SK-N-SH treated with all-trans-retinoic acid at 6 μM for 48 hours (cell line): ENCODE results near the gene SCN2B.

Experiments
- ATAC-seq: fragments of 200-7000 bp; cut with Tn5 transposase; 3 replicates; pipeline ENCODE4 v1.9.1; 2020; ENCODE audit warnings: mild to moderate bottlenecking, moderate library complexity
- ARNTL ChIP-seq: fragments of 450-650 bp; formaldehyde crosslinking; IDR thresholded peaks from 2 replicates; pipeline ENCODE4 v1.5.0; 2020; ENCODE audit warnings: low read depth, mild to moderate bottlenecking, moderate library complexity, borderline replicate concordance
- BACH2 ChIP-seq: fragments of 250-450 bp; sonication (Bioruptor Pico); IDR thresholded peaks from 2 replicates; pipeline ENCODE4 v1.9.0; 2021; ENCODE audit warnings: mild to moderate bottlenecking, borderline replicate concordance
- CSDC2 ChIP-seq: fragments of 250-450 bp; sonication (Bioruptor Pico); IDR thresholded peaks from 2 replicates; pipeline ENCODE4 v1.5.0; 2020; ENCODE audit warnings: mild to moderate bottlenecking, moderate library complexity
- GLIS3 ChIP-seq: fragments of 250-450 bp; sonication (Bioruptor Pico); IDR thresholded peaks from 2 replicates; pipeline ENCODE4 v1.5.0; 2020; ENCODE audit warnings: mild to moderate bottlenecking, moderate library complexity
- ISL1 ChIP-seq: fragments of 250-450 bp; sonication (Bioruptor Pico); IDR thresholded peaks from 2 replicates; pipeline ENCODE4 v2.1.2; 2022; ENCODE audit warnings: mild to moderate bottlenecking, moderate library complexity
- OSR1 ChIP-seq: fragments of 250-450 bp; sonication (Bioruptor Pico); IDR thresholded peaks from 2 replicates; pipeline ENCODE4 v1.8.0; 2022; ENCODE audit warnings: moderate library complexity, mild to moderate bottlenecking, inconsistent platforms
- PPARA ChIP-seq: fragments of 250-450 bp; sonication (Bioruptor Pico); IDR thresholded peaks from 2 replicates; pipeline ENCODE4 v1.5.0; 2020; ENCODE audit warnings: mild to moderate bottlenecking, borderline replicate concordance
- SNAI2 ChIP-seq: fragments of 250-450 bp; sonication (Bioruptor Pico); IDR thresholded peaks from 2 replicates; pipeline ENCODE4 v1.5.0; 2020; ENCODE audit warnings: mild to moderate bottlenecking, moderate library complexity
- TCF4 ChIP-seq: fragments of 250-450 bp; sonication (Bioruptor Pico); IDR thresholded peaks from 2 replicates; pipeline ENCODE4 v1.8.0; 2021; ENCODE audit warnings: mild to moderate bottlenecking, moderate library complexity, borderline replicate concordance
- TOX ChIP-seq: fragments of 250-450 bp; sonication (Bioruptor Pico); IDR thresholded peaks from 2 replicates; pipeline ENCODE4 v1.8.0; 2021; ENCODE audit warnings: mild to moderate bottlenecking, moderate library complexity, borderline replicate concordance
- ZC3H10 ChIP-seq: fragments of 250-450 bp; sonication (Bioruptor Pico); IDR thresholded peaks from 2 replicates; pipeline ENCODE4 v1.5.1; 2021; ENCODE audit warnings: mild to moderate bottlenecking, moderate library complexity
- ZFP3 ChIP-seq: fragments of 250-450 bp; sonication (Bioruptor Pico); IDR thresholded peaks from 2 replicates; pipeline ENCODE4 v1.5.0; 2020; ENCODE audit warnings: mild to moderate bottlenecking, moderate library complexity
- ZFP30 ChIP-seq: fragments of 450-650 bp; formaldehyde crosslinking; IDR thresholded peaks from 2 replicates; pipeline ENCODE4 v1.5.0; 2022; ENCODE audit warnings: mild to moderate bottlenecking, moderate library complexity
- ZNF565 ChIP-seq: fragments of 450-650 bp; formaldehyde crosslinking; conservative IDR thresholded peaks from 2 replicates; pipeline ENCODE4 v1.5.0; 2020; ENCODE audit warnings: low read depth, mild to moderate bottlenecking, moderate library complexity
- TF ChIP-seq, protein P1 (sequence below): fragments of 250-450 bp; sonication (Bioruptor Pico); IDR thresholded peaks from 2 replicates; pipeline ENCODE4 v1.5.1; 2021; ENCODE audit warnings: mild to moderate bottlenecking, moderate library complexity
- TF ChIP-seq, protein P2 (sequence below): fragments of 250-450 bp; sonication (Bioruptor Pico); IDR thresholded peaks from 2 replicates; pipeline ENCODE4 v1.5.1; 2020; ENCODE audit warnings: low read depth, mild to moderate bottlenecking, moderate library complexity
- TF ChIP-seq, protein P3 (sequence below): fragments of 250-450 bp; sonication (Bioruptor Pico); IDR thresholded peaks from 2 replicates; pipeline ENCODE4 v1.5.0; 2020; ENCODE audit warnings: mild to moderate bottlenecking, moderate library complexity
- TF ChIP-seq, protein P4 (sequence below): fragments of 250-450 bp; sonication (Bioruptor Pico); IDR thresholded peaks from 2 replicates; pipeline ENCODE4 v1.8.0; 2020; ENCODE audit warnings: mild to moderate bottlenecking, moderate library complexity, borderline replicate concordance
- TF ChIP-seq, protein P5 (sequence below): fragments of 250-450 bp; sonication (Bioruptor Pico); IDR thresholded peaks from 2 replicates; pipeline ENCODE4 v1.8.0; 2021; ENCODE audit warnings: low read depth, mild to moderate bottlenecking, moderate library complexity, borderline replicate concordance

Gene SCN2B

DNA sequence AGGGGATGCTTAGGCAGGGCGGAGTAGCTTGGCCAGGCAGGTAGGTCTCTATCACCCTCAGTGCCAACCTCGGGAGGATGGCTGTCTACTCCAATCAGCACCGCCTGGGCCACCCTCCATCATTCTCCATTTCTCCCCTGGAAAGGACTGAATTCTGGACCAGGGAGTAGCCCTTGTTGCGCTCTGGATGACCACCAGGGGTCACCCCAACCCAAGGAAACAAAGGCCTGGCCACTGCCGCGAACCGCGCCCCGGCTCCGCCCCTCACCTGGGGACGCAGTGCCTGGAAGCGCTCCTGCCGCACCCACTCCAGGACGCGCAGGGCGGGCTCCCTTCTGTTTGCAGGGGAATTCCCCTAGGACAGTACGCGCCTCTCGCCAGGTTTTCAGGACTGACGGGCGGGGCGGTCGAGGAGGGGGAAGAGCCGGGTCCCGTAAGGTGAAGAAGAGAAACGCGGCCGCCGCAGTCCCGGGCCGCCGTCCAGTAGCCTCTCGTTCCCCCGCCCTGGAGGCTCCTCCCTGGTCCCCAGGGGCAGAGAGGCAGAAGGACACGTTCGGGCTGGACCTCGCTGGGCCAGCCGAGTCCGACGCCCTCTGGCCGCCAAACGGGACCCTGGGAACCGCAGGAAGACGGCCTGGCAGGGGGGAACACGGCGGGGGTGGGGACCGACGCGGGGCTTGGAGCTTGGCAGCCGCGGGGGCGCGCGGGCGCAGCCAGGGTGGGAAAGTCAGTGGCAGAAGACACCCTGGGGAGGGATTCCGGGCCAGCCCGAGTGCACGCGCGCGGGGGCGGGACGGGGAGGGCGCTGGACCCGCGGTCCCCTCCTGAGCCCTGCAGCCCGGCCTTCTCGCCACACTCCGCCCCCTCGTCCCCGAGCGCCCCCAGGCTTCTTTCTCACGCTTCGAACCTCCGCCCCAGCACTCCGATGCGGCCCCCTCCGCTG, 30.9 kb downstream of the SCN2B start:
- no peak for TF ChIP-seq CSDC2
- TF ChIP-seq ZFP3: no peak
- TF ChIP-seq, protein P1, sequence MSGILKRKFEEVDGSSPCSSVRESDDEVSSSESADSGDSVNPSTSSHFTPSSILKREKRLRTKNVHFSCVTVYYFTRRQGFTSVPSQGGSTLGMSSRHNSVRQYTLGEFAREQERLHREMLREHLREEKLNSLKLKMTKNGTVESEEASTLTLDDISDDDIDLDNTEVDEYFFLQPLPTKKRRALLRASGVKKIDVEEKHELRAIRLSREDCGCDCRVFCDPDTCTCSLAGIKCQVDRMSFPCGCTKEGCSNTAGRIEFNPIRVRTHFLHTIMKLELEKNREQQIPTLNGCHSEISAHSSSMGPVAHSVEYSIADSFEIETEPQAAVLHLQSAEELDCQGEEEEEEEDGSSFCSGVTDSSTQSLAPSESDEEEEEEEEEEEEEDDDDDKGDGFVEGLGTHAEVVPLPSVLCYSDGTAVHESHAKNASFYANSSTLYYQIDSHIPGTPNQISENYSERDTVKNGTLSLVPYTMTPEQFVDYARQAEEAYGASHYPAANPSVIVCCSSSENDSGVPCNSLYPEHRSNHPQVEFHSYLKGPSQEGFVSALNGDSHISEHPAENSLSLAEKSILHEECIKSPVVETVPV (CRISPR knock-in tag): no peak
- no peak for TF ChIP-seq ZNF565 (CRISPR knock-in tag)
- no peak for TF ChIP-seq ZC3H10 (CRISPR knock-in tag)
- TF ChIP-seq GLIS3 (CRISPR knock-in tag): no peak
- TF ChIP-seq, protein P2, sequence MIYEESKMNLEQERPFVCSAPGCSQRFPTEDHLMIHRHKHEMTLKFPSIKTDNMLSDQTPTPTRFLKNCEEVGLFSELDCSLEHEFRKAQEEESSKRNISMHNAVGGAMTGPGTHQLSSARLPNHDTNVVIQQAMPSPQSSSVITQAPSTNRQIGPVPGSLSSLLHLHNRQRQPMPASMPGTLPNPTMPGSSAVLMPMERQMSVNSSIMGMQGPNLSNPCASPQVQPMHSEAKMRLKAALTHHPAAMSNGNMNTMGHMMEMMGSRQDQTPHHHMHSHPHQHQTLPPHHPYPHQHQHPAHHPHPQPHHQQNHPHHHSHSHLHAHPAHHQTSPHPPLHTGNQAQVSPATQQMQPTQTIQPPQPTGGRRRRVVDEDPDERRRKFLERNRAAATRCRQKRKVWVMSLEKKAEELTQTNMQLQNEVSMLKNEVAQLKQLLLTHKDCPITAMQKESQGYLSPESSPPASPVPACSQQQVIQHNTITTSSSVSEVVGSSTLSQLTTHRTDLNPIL (CRISPR knock-in tag): no peak
- TF ChIP-seq, protein P3, sequence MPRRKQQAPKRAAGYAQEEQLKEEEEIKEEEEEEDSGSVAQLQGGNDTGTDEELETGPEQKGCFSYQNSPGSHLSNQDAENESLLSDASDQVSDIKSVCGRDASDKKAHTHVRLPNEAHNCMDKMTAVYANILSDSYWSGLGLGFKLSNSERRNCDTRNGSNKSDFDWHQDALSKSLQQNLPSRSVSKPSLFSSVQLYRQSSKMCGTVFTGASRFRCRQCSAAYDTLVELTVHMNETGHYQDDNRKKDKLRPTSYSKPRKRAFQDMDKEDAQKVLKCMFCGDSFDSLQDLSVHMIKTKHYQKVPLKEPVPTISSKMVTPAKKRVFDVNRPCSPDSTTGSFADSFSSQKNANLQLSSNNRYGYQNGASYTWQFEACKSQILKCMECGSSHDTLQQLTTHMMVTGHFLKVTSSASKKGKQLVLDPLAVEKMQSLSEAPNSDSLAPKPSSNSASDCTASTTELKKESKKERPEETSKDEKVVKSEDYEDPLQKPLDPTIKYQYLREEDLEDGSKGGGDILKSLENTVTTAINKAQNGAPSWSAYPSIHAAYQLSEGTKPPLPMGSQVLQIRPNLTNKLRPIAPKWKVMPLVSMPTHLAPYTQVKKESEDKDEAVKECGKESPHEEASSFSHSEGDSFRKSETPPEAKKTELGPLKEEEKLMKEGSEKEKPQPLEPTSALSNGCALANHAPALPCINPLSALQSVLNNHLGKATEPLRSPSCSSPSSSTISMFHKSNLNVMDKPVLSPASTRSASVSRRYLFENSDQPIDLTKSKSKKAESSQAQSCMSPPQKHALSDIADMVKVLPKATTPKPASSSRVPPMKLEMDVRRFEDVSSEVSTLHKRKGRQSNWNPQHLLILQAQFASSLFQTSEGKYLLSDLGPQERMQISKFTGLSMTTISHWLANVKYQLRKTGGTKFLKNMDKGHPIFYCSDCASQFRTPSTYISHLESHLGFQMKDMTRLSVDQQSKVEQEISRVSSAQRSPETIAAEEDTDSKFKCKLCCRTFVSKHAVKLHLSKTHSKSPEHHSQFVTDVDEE (CRISPR knock-in tag): no peak
- TF ChIP-seq TOX (CRISPR knock-in tag): no peak
- no peak for TF ChIP-seq SNAI2 (CRISPR knock-in tag)
- TF ChIP-seq, protein P4, sequence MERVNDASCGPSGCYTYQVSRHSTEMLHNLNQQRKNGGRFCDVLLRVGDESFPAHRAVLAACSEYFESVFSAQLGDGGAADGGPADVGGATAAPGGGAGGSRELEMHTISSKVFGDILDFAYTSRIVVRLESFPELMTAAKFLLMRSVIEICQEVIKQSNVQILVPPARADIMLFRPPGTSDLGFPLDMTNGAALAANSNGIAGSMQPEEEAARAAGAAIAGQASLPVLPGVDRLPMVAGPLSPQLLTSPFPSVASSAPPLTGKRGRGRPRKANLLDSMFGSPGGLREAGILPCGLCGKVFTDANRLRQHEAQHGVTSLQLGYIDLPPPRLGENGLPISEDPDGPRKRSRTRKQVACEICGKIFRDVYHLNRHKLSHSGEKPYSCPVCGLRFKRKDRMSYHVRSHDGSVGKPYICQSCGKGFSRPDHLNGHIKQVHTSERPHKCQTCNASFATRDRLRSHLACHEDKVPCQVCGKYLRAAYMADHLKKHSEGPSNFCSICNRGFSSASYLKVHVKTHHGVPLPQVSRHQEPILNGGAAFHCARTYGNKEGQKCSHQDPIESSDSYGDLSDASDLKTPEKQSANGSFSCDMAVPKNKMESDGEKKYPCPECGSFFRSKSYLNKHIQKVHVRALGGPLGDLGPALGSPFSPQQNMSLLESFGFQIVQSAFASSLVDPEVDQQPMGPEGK (CRISPR knock-in tag): no peak
- TF ChIP-seq, protein P5, sequence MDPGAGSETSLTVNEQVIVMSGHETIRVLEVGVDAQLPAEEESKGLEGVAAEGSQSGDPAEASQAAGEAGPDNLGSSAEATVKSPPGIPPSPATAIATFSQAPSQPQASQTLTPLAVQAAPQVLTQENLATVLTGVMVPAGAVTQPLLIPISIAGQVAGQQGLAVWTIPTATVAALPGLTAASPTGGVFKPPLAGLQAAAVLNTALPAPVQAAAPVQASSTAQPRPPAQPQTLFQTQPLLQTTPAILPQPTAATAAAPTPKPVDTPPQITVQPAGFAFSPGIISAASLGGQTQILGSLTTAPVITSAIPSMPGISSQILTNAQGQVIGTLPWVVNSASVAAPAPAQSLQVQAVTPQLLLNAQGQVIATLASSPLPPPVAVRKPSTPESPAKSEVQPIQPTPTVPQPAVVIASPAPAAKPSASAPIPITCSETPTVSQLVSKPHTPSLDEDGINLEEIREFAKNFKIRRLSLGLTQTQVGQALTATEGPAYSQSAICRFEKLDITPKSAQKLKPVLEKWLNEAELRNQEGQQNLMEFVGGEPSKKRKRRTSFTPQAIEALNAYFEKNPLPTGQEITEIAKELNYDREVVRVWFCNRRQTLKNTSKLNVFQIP (CRISPR knock-in tag): no peak
- no peak for TF ChIP-seq TCF4 (CRISPR knock-in tag)
- no peak for TF ChIP-seq PPARA
- TF ChIP-seq ISL1: no peak
- no peak for TF ChIP-seq ZFP30 (CRISPR knock-in tag)
- no peak for TF ChIP-seq OSR1 (CRISPR knock-in tag)
- TF ChIP-seq ARNTL: no peak
- TF ChIP-seq BACH2 (CRISPR knock-in tag): no peak
- peak; percentile 96 for ATAC-seq

DNA sequence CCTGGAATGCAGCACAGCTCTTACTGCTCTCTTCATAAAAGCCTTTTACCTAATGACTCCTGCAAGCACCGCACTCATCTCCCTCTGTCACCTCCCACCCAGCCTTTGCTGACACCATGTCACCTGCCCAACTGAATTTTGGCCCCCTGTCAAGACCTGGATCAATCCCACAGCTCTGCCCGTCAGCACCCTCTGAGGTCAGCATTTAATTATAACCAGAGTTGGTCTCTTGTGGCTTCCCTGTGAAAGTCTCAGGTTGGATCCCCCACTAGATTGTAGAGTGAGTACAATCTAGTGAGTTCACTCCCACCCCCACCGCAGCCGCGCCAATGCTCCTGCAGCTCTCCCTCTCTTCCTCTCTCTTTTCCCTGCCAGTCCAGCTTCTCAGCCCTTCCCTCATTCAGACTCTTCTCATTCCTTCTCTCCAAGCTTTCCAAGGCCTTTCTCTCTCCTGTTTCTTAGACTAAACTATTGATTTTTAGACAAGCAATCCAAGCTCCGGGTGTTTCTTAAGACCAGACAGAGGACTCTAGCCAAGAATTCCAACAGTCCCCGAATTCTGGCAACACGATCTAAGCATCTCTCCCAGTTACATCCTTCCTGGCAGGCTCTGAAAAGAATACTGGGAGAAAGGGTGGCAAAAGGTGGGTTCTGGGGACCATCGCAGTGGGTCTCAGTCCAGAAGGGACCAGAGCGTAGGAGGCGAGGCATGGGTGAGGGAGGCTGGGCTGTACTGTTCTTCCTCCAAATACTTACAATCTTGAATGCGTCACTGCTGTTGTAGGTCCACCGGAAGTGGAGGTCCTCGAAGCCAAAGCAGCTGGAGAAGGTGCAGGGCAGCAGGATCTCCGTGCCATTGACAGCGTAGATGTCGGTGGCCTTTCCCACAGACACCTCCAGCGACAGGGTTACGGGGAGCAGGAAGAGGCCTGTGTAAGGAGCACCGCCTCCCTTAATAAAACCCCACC, 31.9 kb downstream of the SCN2B start:
- TF ChIP-seq, protein P2 (CRISPR knock-in tag): no peak
- TF ChIP-seq TOX (CRISPR knock-in tag): no peak
- TF ChIP-seq ZFP3: no peak
- TF ChIP-seq, protein P4 (CRISPR knock-in tag): no peak
- no peak for TF ChIP-seq TCF4 (CRISPR knock-in tag)
- ATAC-seq: no peak; the same call in 2 of the 3 replicates
